ENCODE measurements around the gene OR10G7.
"Not testable (repeated sequence)": the region's sequence is repeated elsewhere in the genome, so short reads cannot be mapped to it uniquely, and the experiment has no call there.

Gene OR10G7

DNA sequence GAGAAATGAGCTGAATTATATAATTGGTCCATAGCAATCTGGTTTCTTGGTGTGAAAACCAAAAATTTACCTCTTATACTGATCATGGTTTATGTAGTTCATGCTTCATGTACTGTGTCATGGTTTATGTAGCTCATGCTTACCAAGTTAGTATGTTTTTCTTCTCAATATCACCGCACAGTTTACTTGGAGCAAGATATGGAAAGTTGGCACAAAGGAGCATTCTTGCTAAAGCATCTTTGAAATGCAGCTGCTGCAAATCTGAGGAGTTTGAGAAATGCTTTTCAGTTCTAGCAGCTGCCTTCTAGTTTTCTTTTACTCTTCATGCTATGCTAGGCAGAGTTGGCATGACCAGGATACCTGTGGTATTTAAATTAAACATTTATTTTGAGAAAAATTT, 4.5 kb downstream of the OR10G7 start:
- no peak for DNase-seq

DNA sequence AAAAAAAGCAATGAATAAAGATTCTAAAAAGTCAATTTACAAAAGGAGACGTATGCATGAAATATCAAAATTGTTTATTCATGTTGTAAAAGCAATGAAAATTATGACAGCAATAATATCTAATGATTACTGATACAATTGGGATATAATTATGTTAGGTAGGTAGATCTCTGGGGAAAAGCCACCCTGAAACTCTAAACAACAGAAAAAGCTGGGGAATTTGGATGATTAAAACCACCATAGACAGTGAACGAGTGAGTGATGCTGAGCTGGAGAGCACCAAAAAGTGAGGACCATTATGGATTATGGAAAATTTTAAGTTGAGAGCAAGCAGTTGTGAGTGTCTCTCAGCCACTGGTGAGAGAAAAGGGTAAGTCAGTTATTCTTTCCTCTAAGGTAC, 14.6 kb downstream of the OR10G7 start, which contains the start of gene OR10G8:
Gene OR10G8 (plus strand): TSS at position 301 of the 400 bp plus-strand sequence. CDS start 2,825 bp downstream, outside the sequence.
- no peak for DNase-seq

DNA sequence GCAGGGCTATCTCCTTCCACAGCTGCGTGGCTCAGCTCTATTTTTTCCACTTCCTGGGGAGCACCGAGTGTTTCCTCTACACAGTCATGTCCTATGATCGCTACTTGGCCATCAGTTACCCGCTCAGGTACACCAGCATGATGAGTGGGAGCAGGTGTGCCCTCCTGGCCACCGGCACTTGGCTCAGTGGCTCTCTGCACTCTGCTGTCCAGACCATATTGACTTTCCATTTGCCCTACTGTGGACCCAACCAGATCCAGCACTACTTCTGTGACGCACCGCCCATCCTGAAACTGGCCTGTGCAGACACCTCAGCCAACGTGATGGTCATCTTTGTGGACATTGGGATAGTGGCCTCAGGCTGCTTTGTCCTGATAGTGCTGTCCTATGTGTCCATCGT, 25.3 kb downstream of the OR10G7 start:
- not testable (repeated sequence) for DNase-seq

DNA sequence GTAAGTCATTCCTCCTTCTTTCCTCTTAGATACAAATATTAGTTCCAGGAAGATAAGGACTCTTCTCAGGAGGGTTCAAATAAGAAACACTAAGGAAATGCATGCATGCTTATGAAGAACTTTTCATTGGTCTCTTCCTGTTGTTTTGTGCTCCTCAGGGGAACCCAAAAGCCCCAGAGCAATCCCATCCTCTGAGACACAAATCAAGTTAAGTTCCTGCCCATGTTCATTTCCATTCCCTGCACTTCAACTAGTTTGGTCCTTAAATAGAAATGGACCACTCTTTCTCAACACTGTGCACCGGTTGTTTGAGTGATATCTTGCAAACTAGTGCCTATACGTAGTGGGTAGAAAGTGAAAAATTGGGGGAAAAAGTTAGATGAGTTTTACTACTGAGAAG, 28.4 kb downstream of the OR10G7 start, which contains the start of gene OR10G4:
Gene OR10G4 (plus strand): TSS at position 301 of the 400 bp plus-strand sequence. CDS start 2,578 bp downstream, outside the sequence.
- DNase-seq, result no peak

DNA sequence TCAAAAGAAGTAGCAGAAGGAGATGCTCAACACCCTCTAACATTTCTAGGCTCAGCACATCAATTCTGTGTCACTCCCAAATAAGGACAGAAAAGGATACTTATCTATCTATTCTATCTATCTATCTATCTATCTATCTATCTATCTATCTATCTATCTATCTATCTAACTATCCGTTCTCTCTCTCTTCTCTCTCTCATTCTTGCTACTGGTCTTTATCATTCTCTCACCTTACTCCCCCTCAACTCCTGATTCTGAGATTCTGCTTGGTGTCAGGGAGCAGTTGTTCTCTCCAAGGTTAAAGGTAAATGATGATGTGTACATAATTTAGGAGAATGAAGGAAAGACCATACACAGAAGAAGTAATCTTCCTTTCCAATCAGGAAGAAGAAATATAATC, 46.0 kb downstream of the OR10G7 start, which contains the start of gene OR10G6:
Gene OR10G6 (minus strand): TSS at position 43 of the 400 bp plus-strand sequence. CDS start 0 bp downstream, at position 43.
- no peak for DNase-seq
